H1 (cell line): ENCODE results near the gene CPSF4.

ENCODE experiments used
- EZH2 ChIP-seq: fragments of 200-600 bp; sonication (generic); IDR thresholded peaks from 2 replicates; pipeline ENCODE4 v1.7.1; 2012; ENCODE audit warnings: low read depth, mild to moderate bottlenecking, moderate library complexity, low read length, inconsistent platforms; ENCODE audit not compliant: severe bottlenecking
- JUN ChIP-seq: IDR thresholded peaks from 2 replicates; pipeline ENCODE4 v1.6.1; 2011; ENCODE audit warnings: low read depth, mild to moderate bottlenecking, improper control_type of control experiment, low read length
- POLR2A ChIP-seq, 2 experiments: IDR thresholded peaks; 1 replicate in 1 of 2; 2 replicates in 1 of 2; pipeline ENCODE4 v1.6.1; 2011; ENCODE audit warnings: low read depth in 2 of 2, low read length in 2 of 2, mild to moderate bottlenecking in 2 of 2; ENCODE audit errors: control extremely low read depth in 1 of 2
- POLR2AphosphoS5 ChIP-seq: IDR thresholded peaks from 2 replicates; pipeline ENCODE4 v1.6.1; 2011; ENCODE audit warnings: low read depth, low read length
- RFX5 ChIP-seq: IDR thresholded peaks from 2 replicates; pipeline ENCODE4 v1.6.1; 2011; ENCODE audit warnings: low read depth, low read length, improper control_type of control experiment, borderline replicate concordance
- SIN3A ChIP-seq, 2 experiments: IDR thresholded peaks in 1 of 2; conservative IDR thresholded peaks in 1 of 2; 2 replicates each; pipeline ENCODE4 v1.6.1; 2011 to 2012; ENCODE audit warnings: low read length in 2 of 2, improper control_type of control experiment in 1 of 2, low read depth in 1 of 2, mild to moderate bottlenecking in 1 of 2
- TEAD4 ChIP-seq: IDR thresholded peaks from 2 replicates; pipeline ENCODE4 v1.6.1; 2012; ENCODE audit warnings: low read depth, low read length, inconsistent platforms, mixed read lengths
- TF ChIP-seq, protein P1 (sequence below), 3 experiments: IDR thresholded peaks; 1 replicate in 2 of 3; 2 replicates in 1 of 3; pipeline versions ENCODE4 v1.5.1 to v1.6.1; 2011; ENCODE audit warnings: low read length in 3 of 3, mild to moderate bottlenecking in 3 of 3, inconsistent platforms in 2 of 3, low read depth in 1 of 3, moderate library complexity in 1 of 3; ENCODE audit not compliant: insufficient read depth in 1 of 3; ENCODE audit errors: control extremely low read depth in 1 of 3
- TF ChIP-seq, protein P2 (sequence below): IDR thresholded peaks from 2 replicates; pipeline ENCODE4 v1.6.1; 2012; ENCODE audit warnings: inconsistent platforms

DNA sequence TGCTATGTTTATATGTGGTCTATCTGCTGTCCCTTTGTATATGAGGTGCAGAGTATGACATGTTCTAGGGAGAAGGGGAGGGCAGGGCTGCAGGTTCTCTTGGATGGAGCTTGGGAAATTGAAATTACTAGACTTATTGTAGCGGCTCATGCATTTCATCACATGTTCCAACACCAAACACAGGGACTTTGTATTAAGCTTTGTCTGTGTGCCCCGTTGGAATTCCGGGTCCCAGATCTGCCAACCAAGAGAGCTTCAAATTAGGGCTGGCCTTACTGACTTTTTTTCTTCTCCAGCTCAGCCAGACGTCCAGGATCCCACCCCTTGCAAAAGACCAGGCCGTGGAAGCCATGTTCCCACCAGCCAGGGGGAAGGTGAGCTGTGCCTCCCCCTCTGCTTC, 37.4 kb downstream of the CPSF4 start:
- TF ChIP-seq EZH2 (no peak), POLR2AphosphoS5 (no peak), RFX5 (no peak), TEAD4 (no peak), POLR2A (IDR thresholded peaks at IDR 0.05; ENCODE audit: control extremely low read depth in 1 of 2, low read depth in 2 of 2, low read length in 2 of 2) (no peak), JUN (no peak), SIN3A (conservative IDR thresholded peaks at IDR 0.05 in 1 of 2, IDR thresholded peaks at IDR 0.05 in 1 of 2; ENCODE audit: low read depth in 1 of 2, low read length in 2 of 2) (no peak)
- TF ChIP-seq, protein P1, sequence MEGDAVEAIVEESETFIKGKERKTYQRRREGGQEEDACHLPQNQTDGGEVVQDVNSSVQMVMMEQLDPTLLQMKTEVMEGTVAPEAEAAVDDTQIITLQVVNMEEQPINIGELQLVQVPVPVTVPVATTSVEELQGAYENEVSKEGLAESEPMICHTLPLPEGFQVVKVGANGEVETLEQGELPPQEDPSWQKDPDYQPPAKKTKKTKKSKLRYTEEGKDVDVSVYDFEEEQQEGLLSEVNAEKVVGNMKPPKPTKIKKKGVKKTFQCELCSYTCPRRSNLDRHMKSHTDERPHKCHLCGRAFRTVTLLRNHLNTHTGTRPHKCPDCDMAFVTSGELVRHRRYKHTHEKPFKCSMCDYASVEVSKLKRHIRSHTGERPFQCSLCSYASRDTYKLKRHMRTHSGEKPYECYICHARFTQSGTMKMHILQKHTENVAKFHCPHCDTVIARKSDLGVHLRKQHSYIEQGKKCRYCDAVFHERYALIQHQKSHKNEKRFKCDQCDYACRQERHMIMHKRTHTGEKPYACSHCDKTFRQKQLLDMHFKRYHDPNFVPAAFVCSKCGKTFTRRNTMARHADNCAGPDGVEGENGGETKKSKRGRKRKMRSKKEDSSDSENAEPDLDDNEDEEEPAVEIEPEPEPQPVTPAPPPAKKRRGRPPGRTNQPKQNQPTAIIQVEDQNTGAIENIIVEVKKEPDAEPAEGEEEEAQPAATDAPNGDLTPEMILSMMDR (IDR thresholded peaks at IDR 0.05; ENCODE audit: control extremely low read depth in 1 of 3, insufficient read depth in 1 of 3, low read depth in 1 of 3, low read length in 3 of 3): no peak
- TF ChIP-seq, protein P2, sequence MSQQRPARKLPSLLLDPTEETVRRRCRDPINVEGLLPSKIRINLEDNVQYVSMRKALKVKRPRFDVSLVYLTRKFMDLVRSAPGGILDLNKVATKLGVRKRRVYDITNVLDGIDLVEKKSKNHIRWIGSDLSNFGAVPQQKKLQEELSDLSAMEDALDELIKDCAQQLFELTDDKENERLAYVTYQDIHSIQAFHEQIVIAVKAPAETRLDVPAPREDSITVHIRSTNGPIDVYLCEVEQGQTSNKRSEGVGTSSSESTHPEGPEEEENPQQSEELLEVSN: no peak
